ENCODE measurements around the gene ANGPTL7.

The ANGPTL7 gene

DNA sequence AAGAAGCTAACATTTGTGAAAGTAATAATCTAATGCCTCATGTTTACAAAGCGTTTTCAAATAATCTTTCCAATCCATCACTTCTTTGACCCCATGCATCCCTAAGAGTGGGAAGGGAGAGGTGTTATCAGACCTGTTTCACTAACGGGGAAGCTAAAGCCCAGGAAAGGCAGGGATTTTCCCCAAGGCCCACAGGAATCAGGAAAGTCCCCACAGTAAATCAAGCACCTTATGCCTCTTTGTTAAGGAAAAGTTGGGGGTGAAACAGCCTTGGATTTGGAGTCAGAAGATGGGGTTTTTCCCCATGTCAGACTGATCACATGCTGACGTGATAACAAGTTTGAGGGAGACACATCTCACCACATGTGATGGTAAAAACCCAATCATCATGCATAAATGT lies 20.0 kb upstream of the ANGPTL7 start:
- no peak for DNase-seq (ENCODE audit: low read depth)

DNA sequence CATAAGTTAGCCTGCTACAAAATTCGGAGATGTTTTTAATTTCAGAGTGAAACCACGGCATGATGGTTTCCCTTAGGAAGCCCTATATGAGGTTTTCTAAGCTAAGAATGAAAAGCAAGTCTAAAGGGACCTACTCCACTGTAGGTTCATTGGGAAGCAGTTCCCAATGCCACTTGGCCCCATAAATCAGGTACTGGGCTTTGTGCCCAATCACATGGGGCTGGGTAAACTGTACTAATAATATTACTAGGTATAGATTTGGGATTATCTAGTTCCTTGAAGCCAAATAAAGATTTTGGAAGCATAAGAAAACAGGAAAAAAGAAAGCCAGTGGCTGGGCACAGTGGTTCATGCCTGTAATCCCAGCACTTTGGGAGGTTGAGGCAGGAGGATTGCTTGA lies 19.1 kb upstream of the ANGPTL7 start:
- no peak for DNase-seq (ENCODE audit: low read depth)

- DNase-seq (ENCODE audit: low read depth) = no peak
Measured at GRCh38 chr1:11174261-11174942, 14.8 kb upstream of the ANGPTL7 start.

DNA sequence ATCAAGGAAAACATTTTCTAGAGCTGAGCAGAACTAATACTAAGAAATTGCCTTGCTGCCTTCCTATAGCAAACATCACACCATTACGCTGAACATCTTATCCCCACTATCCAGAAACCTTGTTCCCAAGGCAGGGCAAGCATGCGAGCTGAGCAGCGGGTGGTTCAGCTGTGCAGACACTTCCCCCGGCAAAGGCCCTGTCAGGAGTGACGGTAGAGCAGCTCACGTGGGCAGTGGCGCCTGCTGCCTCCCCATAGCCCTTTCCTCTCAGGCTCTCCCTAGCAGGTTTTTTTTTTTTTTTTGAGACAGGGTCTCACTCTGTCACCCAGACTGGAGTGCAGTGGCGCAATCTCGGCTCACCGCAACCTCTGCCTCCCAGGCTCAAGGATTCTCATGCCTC lies 13.7 kb upstream of the ANGPTL7 start:
- DNase-seq (ENCODE audit: low read depth) = no peak

DNA sequence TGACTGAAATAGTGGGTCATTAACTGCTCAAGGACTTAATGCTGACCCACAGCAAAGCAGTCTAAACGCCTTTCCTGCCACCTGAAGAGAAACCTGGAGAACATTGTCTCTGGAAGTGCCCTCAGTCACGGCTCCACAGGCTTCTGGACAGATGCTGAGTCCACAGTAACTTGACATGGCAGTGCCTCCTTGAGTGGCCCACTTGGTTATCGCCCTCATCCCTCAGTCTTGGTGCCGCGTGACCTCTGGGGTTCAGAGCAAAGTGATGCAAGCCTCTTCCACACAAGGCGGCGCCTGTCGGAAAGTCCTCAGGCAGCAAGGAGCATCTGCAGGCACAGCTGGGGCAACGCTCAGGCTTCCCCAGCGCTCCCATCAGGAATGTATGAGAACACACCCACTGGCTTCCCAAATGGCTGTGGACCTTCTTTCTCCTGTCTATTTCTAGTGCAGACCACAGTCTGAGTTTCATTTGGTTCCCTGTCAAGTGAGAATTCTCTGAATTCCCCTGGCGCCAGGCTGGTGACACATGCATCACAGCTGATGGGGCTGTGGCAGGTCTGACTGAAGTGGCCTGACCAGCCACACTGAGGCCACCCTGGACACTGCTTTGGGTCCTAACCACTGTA lies 13.0 kb upstream of the ANGPTL7 start:
- no peak for DNase-seq (ENCODE audit: low read depth)

DNA sequence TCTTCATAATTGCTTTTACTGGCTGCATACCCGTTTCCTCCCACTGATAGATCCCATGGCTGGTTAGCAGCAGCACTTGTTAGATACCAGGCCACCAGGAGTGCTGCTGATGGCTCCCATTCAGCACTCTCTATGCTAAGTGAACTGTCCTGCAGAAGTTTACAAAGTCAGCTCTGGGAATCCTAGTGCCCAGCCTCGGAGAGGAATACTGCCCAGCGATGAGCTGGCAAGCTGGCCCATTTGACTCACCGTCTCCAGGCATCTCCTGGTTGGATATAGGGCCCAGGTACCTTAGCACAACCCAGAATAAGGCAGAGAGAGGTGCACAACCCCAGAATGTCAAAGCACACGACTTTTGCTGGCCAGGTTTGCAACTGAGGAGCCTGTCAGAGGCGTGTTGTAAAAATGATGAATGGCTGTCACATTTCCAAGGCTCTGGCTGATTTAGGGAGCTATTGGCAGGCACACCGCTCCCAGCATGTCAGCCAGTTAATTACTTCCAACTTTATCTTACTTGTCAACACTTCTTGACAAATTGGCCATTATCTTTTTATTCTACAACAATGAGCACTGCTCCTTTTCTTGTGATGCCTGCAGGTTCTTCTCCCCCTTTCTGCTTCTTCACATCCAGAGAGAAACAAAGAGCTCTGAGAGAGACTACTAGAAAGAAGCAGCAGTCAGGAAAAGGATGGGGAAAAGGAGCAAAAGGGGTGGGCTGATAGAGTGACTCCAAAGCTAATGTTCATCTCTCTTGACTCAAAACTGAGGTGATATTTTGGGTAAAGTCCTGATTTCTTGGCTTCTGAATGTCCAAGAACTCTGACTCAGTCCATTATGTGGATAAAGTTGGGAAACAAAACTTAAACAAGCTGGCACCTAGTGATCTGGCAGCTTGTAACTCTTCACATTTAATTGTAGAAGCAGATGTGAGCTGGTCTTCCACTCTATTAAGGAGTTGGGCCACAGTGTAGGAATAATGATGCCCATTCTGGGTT lies 10.8 kb upstream of the ANGPTL7 start:
- peak; percentile 46 for DNase-seq (ENCODE audit: low read depth)

DNA sequence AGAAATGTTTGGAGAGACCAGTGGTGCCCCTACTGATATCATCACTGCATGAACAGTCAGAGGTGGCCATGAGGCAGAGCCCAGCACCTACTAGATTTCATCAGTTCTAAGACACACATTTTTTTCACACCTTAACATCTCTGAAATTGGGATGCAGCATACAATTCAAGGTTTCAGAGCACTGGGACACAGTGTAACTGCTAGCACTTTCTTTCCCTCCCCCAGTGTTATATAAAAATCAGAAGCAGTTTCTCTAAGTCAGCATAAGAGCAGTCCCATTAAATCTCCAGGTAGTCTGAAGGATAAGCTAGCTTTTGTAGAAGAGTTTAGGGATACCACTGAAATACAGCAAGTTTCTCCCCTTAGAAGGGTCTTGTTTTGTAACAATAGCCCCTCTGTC lies 10.0 kb upstream of the ANGPTL7 start:
- no peak for DNase-seq (ENCODE audit: low read depth)

DNA sequence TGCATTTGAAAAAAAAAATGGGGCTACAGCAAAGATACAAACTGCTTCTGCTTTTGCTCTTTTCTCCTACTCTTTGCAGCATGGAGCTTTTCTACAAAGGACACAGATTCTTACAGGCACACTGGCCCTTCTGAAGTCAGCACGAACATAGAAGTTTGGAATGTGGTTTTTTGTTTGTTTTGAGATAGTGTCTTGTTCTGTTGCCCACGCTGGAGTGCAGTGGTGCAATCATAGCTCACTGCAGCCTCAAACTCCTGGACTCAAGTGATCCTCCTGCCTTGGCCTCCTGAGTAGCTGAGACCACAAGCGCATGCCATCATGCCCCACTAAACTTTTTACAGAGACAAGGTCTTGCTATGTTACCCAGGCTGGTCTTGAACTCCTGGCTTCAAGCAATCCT lies 9.4 kb upstream of the ANGPTL7 start:
- DNase-seq (ENCODE audit: low read depth) = peak; percentile 57

DNA sequence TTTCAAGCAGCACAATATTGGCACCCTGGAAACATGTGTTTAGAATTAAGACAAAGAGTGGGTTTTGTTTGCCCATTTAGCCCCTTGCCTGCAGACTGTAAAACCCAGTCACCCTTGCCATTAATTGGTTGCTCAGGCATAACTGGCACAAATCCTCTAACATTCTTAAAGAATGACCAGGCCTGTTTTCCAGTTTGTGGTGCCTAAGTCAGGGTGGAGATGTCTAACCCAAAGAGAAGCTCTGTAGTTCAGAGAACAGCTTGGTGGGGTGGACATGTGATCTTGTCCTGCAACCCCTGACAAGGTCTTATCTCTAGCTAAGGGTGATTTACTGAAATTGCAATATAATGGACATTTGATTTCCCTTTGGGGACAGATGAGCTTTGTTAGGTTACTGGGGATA lies 8.8 kb upstream of the ANGPTL7 start:
- DNase-seq (ENCODE audit: low read depth) = peak; percentile 70

DNA sequence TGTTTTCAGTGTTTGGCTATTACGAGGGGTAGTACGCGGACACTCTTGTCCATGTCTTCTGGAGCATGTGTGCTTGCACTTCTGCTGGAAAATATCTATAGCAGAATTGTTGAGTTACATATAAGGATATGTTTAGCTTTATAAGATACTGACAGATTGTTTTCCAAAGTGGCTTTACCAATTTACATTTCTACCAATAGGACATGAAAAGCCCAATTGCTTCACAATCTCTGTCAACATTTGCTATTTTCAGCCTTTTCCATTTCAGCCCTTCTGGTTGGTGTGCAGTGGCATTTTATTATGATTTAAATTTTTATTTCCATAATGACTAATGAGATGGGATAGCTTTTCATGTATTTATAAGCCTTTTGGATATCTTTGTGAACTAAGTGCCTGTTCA lies 6.3 kb upstream of the ANGPTL7 start:
- no peak for DNase-seq (ENCODE audit: low read depth)

- DNase-seq (ENCODE audit: low read depth) = no peak
Measured at GRCh38 chr1:11184973-11185372, 4.2 kb upstream of the ANGPTL7 start.

- DNase-seq (ENCODE audit: low read depth) = no peak
Measured at GRCh38 chr1:11187000-11187399, 2.2 kb upstream of the ANGPTL7 start.

DNA sequence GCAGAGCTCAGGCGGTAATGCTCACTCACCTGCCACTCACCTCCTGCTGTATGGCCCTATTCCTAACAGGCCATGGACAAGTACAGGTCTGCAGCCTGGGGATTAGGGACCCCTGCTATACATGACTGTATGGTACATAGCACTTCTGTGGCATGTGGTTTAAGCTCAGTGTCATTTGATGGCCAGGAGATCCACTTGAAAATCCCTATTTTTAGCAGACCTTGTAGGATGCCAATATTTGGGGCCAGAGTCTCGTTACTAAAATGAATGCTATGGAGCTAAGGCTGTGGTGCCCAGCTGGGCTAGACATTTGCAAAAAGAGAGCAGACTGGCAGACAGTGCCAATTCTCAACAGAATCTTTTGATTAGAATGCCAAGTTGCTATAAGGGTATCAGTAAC lies 1.7 kb upstream of the ANGPTL7 start:
- no peak for DNase-seq (ENCODE audit: low read depth)

GRCh38 chr1:11187931-11188330 lies 1.2 kb upstream of the ANGPTL7 start:
- no peak for DNase-seq (ENCODE audit: low read depth)

GRCh38 chr1:11188381-11188780 lies 774 bp upstream of the ANGPTL7 start:
- peak; percentile 16 for DNase-seq (ENCODE audit: low read depth)

GRCh38 chr1:11193376-11193775 lies 4.2 kb downstream of the ANGPTL7 start:
- DNase-seq (ENCODE audit: low read depth) = no peak

DNA sequence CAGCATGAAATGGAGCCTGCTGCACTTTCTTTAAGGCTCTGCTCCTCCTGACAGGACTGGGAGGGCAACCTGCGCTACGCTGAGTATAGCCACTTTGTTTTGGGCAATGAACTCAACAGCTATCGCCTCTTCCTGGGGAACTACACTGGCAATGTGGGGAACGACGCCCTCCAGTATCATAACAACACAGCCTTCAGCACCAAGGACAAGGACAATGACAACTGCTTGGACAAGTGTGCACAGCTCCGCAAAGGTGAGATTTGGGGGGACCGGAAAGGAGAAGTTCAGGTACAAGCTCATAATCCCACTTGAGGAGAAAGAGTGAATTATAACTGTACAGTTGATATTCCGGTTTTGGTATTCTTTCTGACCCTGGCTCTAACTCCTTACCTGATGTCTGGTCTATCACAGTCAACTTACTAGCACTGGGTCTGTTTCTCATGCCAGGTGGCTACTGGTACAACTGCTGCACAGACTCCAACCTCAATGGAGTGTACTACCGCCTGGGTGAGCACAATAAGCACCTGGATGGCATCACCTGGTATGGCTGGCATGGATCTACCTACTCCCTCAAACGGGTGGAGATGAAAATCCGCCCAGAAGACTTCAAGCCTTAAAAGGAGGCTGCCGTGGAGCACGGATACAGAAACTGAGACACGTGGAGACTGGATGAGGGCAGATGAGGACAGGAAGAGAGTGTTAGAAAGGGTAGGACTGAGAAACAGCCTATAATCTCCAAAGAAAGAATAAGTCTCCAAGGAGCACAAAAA lies 5.4 kb downstream of the ANGPTL7 start:
- DNase-seq (ENCODE audit: low read depth) = no peak

DNA sequence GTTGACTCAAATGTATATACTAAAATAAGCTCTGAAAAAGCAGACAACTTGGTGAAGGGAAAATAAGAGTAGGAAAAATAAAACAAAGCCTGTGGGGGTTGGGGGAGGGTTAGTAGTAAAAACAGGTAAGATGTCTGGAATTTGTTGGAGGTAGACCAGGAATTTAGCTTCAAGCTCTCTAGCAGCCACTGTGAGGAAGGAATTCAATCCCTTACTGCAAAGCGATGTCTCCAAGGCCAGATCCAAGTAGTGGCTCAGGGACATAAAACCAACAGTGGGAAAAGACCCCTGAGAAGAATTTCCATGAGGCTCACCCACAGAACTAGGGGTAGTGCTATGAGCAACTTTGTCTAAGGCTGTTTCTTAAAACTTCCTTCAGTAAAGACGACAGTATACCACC lies 7.8 kb downstream of the ANGPTL7 start:
- DNase-seq (ENCODE audit: low read depth) = no peak

- no peak for DNase-seq (ENCODE audit: low read depth)
Measured at GRCh38 chr1:11197359-11197758, 8.2 kb downstream of the ANGPTL7 start.

DNA sequence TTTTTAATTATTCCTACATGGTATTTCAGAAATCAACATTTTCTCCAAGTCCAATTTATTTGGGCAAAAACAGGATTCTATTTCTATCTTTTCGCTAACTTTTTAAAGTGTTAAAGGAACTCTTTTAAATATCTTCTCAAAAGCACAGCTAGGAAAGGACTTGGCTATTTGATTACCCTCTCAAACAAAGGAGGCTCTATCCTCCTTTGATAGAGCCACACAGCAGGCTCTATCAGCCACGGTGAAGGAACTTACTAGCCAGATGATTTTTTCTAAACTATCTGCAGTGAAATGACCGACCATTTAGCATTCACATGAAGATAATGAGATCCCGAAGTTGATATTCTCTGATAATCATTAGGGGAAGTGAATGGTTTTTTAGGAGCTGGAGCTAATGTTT lies 9.1 kb downstream of the ANGPTL7 start:
- DNase-seq (ENCODE audit: low read depth) = no peak

DNA sequence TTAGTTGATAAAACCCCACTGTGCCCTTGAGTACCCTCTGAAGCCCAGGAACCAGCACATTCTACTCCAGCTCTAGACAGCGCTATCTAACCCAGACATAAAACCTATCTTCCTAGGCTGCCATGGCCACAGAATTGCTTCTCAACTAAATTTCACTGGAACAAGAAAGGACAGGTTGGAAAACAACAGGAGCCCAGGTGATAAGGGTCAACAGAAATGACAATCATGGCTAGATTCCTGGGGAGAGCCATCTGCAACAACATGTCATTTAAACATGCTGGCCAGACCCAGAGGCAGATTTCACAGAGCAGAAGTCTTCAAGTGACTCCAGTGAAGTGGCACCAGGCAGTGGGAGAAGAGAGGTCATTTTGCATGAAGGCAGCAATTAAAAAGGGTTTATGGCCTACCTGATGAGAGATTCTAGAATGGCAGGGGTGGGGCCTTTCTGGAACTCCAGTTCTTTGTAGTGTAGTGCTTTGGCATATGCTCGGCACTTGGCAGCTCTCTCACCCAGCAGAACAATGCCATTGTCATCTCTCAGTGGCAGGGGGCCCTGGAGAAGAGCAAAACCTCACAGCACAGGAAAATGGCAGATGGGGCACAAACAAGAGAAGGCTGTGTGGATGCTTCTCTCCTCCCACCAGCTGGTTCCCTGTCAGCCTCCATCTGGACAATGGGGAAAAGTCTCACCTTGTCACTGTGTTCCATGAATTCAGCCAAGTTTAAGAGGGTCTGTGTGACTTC lies 9.9 kb downstream of the ANGPTL7 start:
- DNase-seq (ENCODE audit: low read depth) = no peak
